ENCODE results near the gene MED28. TPM values are rescaled to one million over a fixed set of nuclear protein-coding genes. Genes with fewer than 3 reads are reported as not detected.

Gene MED28
- total RNA-seq, 1 donor from 2014 or later: 30.7 TPM

GRCh38 chr4:17665346-17665745 lies 50.9 kb downstream of the MED28 start:
- no peak for DNase-seq (ENCODE audit: low spot score)

DNA sequence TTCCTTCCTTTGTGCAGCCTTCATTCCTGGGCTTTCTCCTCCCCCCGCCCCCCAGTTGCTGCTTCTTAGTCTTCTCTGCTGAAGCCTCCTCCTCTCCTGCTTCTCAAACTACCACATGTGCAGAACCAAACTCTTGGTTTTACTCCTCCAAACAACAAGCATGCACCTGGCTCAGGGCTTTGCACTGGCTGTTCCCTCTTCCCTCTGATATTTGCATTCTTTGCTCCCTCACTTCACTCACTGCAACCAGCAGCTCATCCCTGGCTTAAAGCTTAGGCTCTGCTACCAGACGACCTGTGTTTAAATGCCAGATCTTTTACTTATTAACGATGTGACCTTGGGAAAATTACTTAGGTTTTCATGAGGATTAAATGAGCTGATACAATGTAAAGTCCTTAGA lies 51.4 kb downstream of the MED28 start:
- DNase-seq (ENCODE audit: low spot score): no peak

DNA sequence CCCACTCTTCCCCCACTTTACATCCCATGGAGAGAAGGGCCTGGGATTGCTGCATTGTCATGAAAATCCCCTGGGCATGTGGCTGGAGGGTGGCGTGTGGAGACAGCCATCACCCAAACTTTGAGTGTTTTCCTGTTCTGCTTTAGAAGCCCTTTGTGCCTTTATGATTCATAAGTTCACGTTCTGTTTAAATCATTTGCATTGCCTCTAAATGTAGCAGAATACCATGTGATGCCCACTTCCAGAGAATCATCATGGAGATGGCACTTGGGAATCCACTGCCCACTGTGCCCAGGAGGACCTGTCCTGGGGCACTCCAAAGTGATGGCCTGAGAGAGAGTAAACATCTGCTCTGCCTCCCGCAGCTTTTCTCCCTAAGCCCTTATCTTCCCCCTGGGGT lies 52.8 kb downstream of the MED28 start:
- DNase-seq (ENCODE audit: low spot score): no peak

DNA sequence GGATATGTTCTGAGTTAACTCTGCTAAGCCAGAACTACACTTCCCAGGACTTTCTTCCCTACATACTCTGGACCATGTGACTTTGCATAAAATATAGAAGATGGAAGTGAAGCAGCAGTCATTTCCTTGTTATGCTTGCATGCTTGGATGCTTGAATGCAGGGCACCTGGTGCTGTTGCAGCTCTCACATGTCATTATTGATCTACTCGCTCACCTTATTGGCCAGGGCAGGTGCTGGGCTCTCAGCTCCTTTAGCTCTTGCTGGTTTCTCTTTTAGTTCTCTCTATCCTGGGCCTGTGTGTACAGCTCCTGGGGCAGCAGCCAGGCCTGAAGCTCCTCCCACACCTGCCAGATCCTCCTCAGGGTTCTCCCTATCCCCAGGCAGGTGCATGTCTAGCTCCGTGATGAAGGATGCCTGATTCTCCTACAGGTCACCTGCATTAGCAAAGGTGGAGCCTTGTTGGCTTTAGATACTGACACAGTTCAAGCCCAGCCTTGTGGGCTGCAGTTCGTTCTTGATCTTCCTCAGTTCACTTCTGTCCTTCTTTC lies 53.3 kb downstream of the MED28 start:
- DNase-seq (ENCODE audit: low spot score): no peak

- DNase-seq (ENCODE audit: low spot score): no peak
Observed at GRCh38 chr4:17670423-17670822, 56.0 kb downstream of the MED28 start.

GRCh38 chr4:17680559-17681280 lies 66.3 kb downstream of the MED28 start:
- no peak for DNase-seq (ENCODE audit: low spot score)

DNA sequence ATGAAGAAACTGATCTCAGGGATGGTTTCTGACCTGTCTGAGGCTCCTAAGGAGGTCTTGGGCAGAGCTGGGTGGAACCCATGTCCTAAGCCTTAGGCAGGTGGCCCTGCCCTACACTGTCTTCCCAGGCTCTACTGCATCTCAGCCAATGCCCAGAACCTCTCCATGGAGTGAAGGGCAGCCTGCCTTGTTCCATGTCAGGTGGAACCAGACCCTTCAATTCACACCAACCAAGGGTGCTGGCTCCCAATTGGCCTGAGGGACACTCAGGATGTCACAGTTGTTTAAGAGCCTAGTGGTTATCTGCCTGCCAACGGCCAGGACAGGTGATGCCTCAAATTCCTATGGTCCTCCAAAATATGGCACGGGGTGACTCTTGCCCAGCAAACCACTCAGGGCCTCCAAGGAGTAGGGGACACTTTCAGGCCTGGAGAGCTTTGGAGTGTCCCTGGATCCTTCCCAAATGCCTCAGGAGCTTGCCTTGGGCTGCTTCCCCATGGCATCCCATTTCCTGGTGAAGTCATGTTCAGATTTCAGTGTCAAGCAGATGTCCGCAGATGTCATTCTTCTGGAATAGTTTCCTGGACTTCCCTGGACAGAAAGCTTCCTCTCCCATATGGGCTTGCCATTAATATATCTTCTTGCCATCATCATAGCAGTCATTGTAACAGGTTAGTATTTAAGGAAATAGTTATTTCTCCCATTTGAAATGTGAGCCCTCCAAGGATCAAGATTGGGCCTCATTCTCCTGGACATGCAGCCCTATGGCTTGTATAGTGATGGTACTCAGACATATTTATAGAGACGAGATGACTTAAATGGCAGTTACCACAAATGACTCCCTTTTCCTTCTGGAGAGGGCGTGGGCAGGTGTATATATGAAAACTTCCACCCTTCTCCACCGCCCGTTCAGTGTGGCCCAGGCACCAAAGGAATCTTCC lies 67.1 kb downstream of the MED28 start:
- no peak for DNase-seq (ENCODE audit: low spot score)

- DNase-seq (ENCODE audit: low spot score): no peak
Observed at GRCh38 chr4:17682222-17682566, 67.8 kb downstream of the MED28 start.

Other genes starting within 250 kb of the MED28 start
- 51.9 TPM for gene QDPR, start 102.6 kb upstream of the MED28 start, total RNA-seq
- gene CLRN2, start 99.5 kb upstream of the MED28 start, total RNA-seq: not detected
- gene LAP3, start 37.4 kb upstream of the MED28 start, total RNA-seq: 110 TPM
- not detected for gene FAM184B, start 167.0 kb downstream of the MED28 start, total RNA-seq
- gene DCAF16, start 196.1 kb downstream of the MED28 start, total RNA-seq: 23.1 TPM
- 0.26 TPM for gene NCAPG, start 196.3 kb downstream of the MED28 start, total RNA-seq